HEK293 (cell line): ENCODE measurements around the gene SFXN2.
A peak's percentile ranks its signal among the peaks of the same experiment; 100 is the strongest.

Source experiments
- KLF10 ChIP-seq: fragments of 450-650 bp; IDR thresholded peaks from 2 replicates; pipeline ENCODE4 v1.5.1; 2018; ENCODE audit warnings: missing biosample characterization, mild to moderate bottlenecking, missing genetic modification characterization
- KLF16 ChIP-seq: fragments of 450-650 bp; formaldehyde crosslinking; IDR thresholded peaks from 2 replicates; pipeline ENCODE4 v1.5.1; 2017; ENCODE audit warnings: missing biosample characterization, missing genetic modification characterization
- KLF7 ChIP-seq: fragments of 450-650 bp; formaldehyde crosslinking; IDR thresholded peaks from 2 replicates; pipeline ENCODE4 v1.5.1; 2016; ENCODE audit warnings: missing biosample characterization, missing genetic modification characterization, borderline replicate concordance
- MZF1 ChIP-seq: fragments of 450-650 bp; formaldehyde crosslinking; IDR thresholded peaks from 2 replicates; pipeline ENCODE4 v1.5.1; 2017; ENCODE audit warnings: missing biosample characterization, missing genetic modification characterization, borderline replicate concordance
- SETDB1 ChIP-seq: IDR thresholded peaks from one replicate; pipeline ENCODE4 v1.6.1; 2017; ENCODE audit warnings: mild to moderate bottlenecking, low read length, moderate library complexity, mixed read lengths; ENCODE audit not compliant: insufficient read length
- YY1 ChIP-seq: fragments of 450-650 bp; formaldehyde crosslinking; IDR thresholded peaks from 2 replicates; pipeline ENCODE4 v1.5.1; 2018; ENCODE audit warnings: missing biosample characterization, missing genetic modification characterization
- ZBTB1 ChIP-seq: fragments of 450-650 bp; formaldehyde crosslinking; IDR thresholded peaks from 2 replicates; pipeline ENCODE4 v1.5.1; 2016; ENCODE audit warnings: missing biosample characterization, missing genetic modification characterization
- ZBTB17 ChIP-seq: fragments of 450-650 bp; formaldehyde crosslinking; IDR thresholded peaks from 2 replicates; pipeline ENCODE4 v1.5.1; 2016; ENCODE audit warnings: missing biosample characterization, missing genetic modification characterization
- ZBTB48 ChIP-seq: fragments of 450-650 bp; formaldehyde crosslinking; IDR thresholded peaks from 2 replicates; pipeline ENCODE4 v1.5.1; 2016; ENCODE audit warnings: missing biosample characterization, missing genetic modification characterization
- ZIC2 ChIP-seq: fragments of 450-650 bp; formaldehyde crosslinking; IDR thresholded peaks from 2 replicates; pipeline ENCODE4 v1.5.1; 2016; ENCODE audit warnings: missing biosample characterization, missing genetic modification characterization
- ZNF132 ChIP-seq: fragments of 450-650 bp; formaldehyde crosslinking; IDR thresholded peaks from 2 replicates; pipeline ENCODE4 v1.5.1; 2017; ENCODE audit warnings: missing biosample characterization, missing genetic modification characterization, borderline replicate concordance
- ZNF133 ChIP-seq: fragments of 450-650 bp; formaldehyde crosslinking; IDR thresholded peaks from 2 replicates; pipeline ENCODE4 v1.5.1; 2016; ENCODE audit warnings: missing biosample characterization, missing genetic modification characterization
- ZNF214 ChIP-seq: fragments of 450-650 bp; formaldehyde crosslinking; IDR thresholded peaks from 2 replicates; pipeline ENCODE4 v1.5.1; 2017; ENCODE audit warnings: missing biosample characterization, mild to moderate bottlenecking, missing genetic modification characterization, borderline replicate concordance
- ZNF223 ChIP-seq: fragments of 450-650 bp; formaldehyde crosslinking; IDR thresholded peaks from 2 replicates; pipeline ENCODE4 v1.5.1; 2016; ENCODE audit warnings: missing biosample characterization, missing genetic modification characterization
- ZNF248 ChIP-seq: fragments of 450-650 bp; formaldehyde crosslinking; IDR thresholded peaks from 2 replicates; pipeline ENCODE4 v1.5.1; 2017; ENCODE audit warnings: missing biosample characterization, missing genetic modification characterization
- ZNF311 ChIP-seq: fragments of 450-650 bp; formaldehyde crosslinking; IDR thresholded peaks from 2 replicates; pipeline ENCODE4 v1.5.1; 2017; ENCODE audit warnings: missing biosample characterization, missing genetic modification characterization, borderline replicate concordance
- ZNF335 ChIP-seq: fragments of 450-650 bp; formaldehyde crosslinking; conservative IDR thresholded peaks from 2 replicates; pipeline ENCODE4 v1.5.1; 2016; ENCODE audit warnings: missing biosample characterization, missing genetic modification characterization
- ZNF404 ChIP-seq: fragments of 450-650 bp; formaldehyde crosslinking; IDR thresholded peaks from 2 replicates; pipeline ENCODE4 v1.5.1; 2017; ENCODE audit warnings: missing biosample characterization, missing genetic modification characterization
- ZNF561 ChIP-seq: fragments of 450-650 bp; IDR thresholded peaks from 2 replicates; pipeline ENCODE4 v1.5.1; 2018; ENCODE audit warnings: missing biosample characterization, missing genetic modification characterization, borderline replicate concordance
- ZNF600 ChIP-seq: fragments of 450-650 bp; formaldehyde crosslinking; IDR thresholded peaks from 2 replicates; pipeline ENCODE4 v1.5.1; 2016; ENCODE audit warnings: missing biosample characterization, missing genetic modification characterization
- ZNF621 ChIP-seq: fragments of 450-650 bp; formaldehyde crosslinking; IDR thresholded peaks from 2 replicates; pipeline ENCODE4 v1.5.1; 2017; ENCODE audit warnings: missing biosample characterization, missing genetic modification characterization
- ZNF660 ChIP-seq: fragments of 450-650 bp; IDR thresholded peaks from 2 replicates; pipeline ENCODE4 v1.5.1; 2018; ENCODE audit warnings: missing biosample characterization, mild to moderate bottlenecking, missing genetic modification characterization
- ZNF707 ChIP-seq: fragments of 450-650 bp; formaldehyde crosslinking; IDR thresholded peaks from 2 replicates; pipeline ENCODE4 v1.5.1; 2016; ENCODE audit warnings: missing biosample characterization, missing genetic modification characterization
- ZNF791 ChIP-seq: fragments of 450-650 bp; formaldehyde crosslinking; IDR thresholded peaks from 2 replicates; pipeline ENCODE4 v1.5.1; 2016; ENCODE audit warnings: missing biosample characterization, missing genetic modification characterization
- TF ChIP-seq, protein P1 (sequence below): fragments of 450-650 bp; formaldehyde crosslinking; IDR thresholded peaks from 2 replicates; pipeline ENCODE4 v1.5.1; 2016; ENCODE audit warnings: missing biosample characterization, missing genetic modification characterization
- TF ChIP-seq, protein P2 (sequence below): fragments of 450-650 bp; formaldehyde crosslinking; IDR thresholded peaks from 2 replicates; pipeline ENCODE4 v1.5.1; 2016; ENCODE audit warnings: missing biosample characterization, missing genetic modification characterization, low read depth
- TF ChIP-seq, protein P3 (sequence below): fragments of 450-650 bp; formaldehyde crosslinking; IDR thresholded peaks from 2 replicates; pipeline ENCODE4 v1.5.1; 2016; ENCODE audit warnings: missing biosample characterization, missing genetic modification characterization
- TF ChIP-seq, protein P4 (sequence below): fragments of 450-650 bp; formaldehyde crosslinking; IDR thresholded peaks from 2 replicates; pipeline ENCODE4 v1.5.1; 2016; ENCODE audit warnings: missing biosample characterization, missing genetic modification characterization
- TF ChIP-seq, protein P5 (sequence below): fragments of 450-650 bp; formaldehyde crosslinking; IDR thresholded peaks from 2 replicates; pipeline ENCODE4 v1.5.1; 2016; ENCODE audit warnings: missing biosample characterization, missing genetic modification characterization
- TF ChIP-seq, protein P6 (sequence below): fragments of 450-650 bp; formaldehyde crosslinking; IDR thresholded peaks from 2 replicates; pipeline ENCODE4 v1.5.1; 2016; ENCODE audit warnings: missing biosample characterization, missing genetic modification characterization

The SFXN2 gene

DNA sequence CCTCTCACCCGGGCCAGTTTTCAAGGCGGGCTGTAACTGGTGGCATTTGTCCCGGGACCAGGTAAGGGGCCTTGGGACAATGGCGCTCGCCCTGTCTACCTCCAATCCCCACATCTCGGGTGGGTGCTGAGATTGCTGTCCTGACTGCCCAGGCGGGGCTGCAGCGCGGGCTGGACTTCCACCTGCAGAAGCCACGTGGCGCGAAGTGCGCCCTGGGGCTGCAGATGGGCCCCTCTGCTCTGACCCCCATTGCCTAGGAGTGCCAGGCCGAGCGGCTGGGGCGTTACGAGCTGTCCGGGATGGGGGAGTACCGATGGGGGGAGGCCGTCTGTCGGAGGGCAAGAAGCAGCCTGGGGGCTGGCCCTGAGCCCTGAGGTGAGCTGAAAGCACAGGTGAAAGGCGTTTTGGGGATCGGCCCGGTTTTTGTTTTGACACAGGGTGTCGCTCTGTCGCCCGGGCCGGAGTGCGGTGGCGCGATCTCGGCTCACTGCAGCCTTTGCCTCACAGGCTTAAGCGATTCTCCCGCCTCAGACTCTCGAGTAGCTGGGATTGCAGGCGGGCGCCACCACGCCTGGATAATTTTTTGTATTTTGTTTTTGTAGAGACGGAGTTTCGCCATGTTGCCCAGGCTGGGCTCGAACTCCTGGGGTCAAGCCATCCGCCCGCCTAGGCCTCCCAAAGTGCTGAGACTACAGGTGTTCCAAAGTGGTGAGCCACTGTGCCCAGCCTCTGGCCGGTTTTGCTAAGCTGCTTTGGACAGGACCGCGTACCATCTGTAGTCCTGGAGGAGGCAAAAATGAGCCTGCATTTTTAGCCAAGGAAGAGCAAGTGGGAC lies at the start of gene SFXN2 (continued):
- 0 out of 2 replicates have a peak, but pooled peaks have one; percentile 38 for TF ChIP-seq ZBTB1 (tag by site-specific recombination)
- TF ChIP-seq ZNF133, result no peak
- no peak for TF ChIP-seq ZNF621 (tag by site-specific recombination)
- no peak for TF ChIP-seq ZNF660 (tag by site-specific recombination)
- TF ChIP-seq KLF16 (tag by site-specific recombination), result peak; percentile 74
- no peak for TF ChIP-seq ZIC2 (tag by site-specific recombination)
- peak; percentile 90 for TF ChIP-seq ZBTB48 (tag by site-specific recombination)
- TF ChIP-seq MZF1 (tag by site-specific recombination), result peak; percentile 66
- TF ChIP-seq KLF10, result peak; percentile 97
- TF ChIP-seq, protein P1, sequence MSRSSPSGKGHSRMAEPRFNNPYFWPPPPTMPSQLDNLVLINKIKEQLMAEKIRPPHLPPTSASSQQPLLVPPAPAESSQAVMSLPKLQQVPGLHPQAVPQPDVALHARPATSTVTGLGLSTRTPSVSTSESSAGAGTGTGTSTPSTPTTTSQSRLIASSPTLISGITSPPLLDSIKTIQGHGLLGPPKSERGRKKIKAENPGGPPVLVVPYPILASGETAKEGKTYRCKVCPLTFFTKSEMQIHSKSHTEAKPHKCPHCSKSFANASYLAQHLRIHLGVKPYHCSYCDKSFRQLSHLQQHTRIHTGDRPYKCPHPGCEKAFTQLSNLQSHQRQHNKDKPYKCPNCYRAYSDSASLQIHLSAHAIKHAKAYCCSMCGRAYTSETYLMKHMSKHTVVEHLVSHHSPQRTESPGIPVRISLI (tag by site-specific recombination), result no peak
- peak; percentile 86 for TF ChIP-seq ZNF600 (tag by site-specific recombination)
- TF ChIP-seq, protein P2, sequence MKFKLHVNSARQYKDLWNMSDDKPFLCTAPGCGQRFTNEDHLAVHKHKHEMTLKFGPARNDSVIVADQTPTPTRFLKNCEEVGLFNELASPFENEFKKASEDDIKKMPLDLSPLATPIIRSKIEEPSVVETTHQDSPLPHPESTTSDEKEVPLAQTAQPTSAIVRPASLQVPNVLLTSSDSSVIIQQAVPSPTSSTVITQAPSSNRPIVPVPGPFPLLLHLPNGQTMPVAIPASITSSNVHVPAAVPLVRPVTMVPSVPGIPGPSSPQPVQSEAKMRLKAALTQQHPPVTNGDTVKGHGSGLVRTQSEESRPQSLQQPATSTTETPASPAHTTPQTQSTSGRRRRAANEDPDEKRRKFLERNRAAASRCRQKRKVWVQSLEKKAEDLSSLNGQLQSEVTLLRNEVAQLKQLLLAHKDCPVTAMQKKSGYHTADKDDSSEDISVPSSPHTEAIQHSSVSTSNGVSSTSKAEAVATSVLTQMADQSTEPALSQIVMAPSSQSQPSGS, result no peak
- peak; percentile 71 for TF ChIP-seq ZNF335 (tag by site-specific recombination)
- TF ChIP-seq, protein P3, sequence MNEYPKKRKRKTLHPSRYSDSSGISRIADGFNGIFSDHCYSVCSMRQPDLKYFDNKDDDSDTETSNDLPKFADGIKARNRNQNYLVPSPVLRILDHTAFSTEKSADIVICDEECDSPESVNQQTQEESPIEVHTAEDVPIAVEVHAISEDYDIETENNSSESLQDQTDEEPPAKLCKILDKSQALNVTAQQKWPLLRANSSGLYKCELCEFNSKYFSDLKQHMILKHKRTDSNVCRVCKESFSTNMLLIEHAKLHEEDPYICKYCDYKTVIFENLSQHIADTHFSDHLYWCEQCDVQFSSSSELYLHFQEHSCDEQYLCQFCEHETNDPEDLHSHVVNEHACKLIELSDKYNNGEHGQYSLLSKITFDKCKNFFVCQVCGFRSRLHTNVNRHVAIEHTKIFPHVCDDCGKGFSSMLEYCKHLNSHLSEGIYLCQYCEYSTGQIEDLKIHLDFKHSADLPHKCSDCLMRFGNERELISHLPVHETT (tag by site-specific recombination), result peak; percentile 49; the same call in 1 of the 2 replicates
- no peak for TF ChIP-seq SETDB1
- TF ChIP-seq ZNF791 (tag by site-specific recombination), result no peak
- no peak for TF ChIP-seq ZNF214 (tag by site-specific recombination)
- TF ChIP-seq ZBTB17 (tag by site-specific recombination), result peak; percentile 92
- no peak for TF ChIP-seq ZNF404 (tag by site-specific recombination)
- TF ChIP-seq ZNF248 (tag by site-specific recombination), result no peak
- TF ChIP-seq ZNF311 (tag by site-specific recombination), result no peak
- no peak for TF ChIP-seq ZNF132 (tag by site-specific recombination)
- TF ChIP-seq, protein P4, sequence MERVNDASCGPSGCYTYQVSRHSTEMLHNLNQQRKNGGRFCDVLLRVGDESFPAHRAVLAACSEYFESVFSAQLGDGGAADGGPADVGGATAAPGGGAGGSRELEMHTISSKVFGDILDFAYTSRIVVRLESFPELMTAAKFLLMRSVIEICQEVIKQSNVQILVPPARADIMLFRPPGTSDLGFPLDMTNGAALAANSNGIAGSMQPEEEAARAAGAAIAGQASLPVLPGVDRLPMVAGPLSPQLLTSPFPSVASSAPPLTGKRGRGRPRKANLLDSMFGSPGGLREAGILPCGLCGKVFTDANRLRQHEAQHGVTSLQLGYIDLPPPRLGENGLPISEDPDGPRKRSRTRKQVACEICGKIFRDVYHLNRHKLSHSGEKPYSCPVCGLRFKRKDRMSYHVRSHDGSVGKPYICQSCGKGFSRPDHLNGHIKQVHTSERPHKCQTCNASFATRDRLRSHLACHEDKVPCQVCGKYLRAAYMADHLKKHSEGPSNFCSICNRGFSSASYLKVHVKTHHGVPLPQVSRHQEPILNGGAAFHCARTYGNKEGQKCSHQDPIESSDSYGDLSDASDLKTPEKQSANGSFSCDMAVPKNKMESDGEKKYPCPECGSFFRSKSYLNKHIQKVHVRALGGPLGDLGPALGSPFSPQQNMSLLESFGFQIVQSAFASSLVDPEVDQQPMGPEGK (tag by site-specific recombination), result peak; percentile 66
- TF ChIP-seq ZNF707 (tag by site-specific recombination), result no peak
- TF ChIP-seq, protein P5, sequence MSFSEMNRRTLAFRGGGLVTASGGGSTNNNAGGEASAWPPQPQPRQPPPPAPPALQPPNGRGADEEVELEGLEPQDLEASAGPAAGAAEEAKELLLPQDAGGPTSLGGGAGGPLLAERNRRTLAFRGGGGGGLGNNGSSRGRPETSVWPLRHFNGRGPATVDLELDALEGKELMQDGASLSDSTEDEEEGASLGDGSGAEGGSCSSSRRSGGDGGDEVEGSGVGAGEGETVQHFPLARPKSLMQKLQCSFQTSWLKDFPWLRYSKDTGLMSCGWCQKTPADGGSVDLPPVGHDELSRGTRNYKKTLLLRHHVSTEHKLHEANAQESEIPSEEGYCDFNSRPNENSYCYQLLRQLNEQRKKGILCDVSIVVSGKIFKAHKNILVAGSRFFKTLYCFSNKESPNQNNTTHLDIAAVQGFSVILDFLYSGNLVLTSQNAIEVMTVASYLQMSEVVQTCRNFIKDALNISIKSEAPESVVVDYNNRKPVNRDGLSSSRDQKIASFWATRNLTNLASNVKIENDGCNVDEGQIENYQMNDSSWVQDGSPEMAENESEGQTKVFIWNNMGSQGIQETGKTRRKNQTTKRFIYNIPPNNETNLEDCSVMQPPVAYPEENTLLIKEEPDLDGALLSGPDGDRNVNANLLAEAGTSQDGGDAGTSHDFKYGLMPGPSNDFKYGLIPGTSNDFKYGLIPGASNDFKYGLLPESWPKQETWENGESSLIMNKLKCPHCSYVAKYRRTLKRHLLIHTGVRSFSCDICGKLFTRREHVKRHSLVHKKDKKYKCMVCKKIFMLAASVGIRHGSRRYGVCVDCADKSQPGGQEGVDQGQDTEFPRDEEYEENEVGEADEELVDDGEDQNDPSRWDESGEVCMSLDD (tag by site-specific recombination), result peak; percentile 82
- TF ChIP-seq, protein P6, sequence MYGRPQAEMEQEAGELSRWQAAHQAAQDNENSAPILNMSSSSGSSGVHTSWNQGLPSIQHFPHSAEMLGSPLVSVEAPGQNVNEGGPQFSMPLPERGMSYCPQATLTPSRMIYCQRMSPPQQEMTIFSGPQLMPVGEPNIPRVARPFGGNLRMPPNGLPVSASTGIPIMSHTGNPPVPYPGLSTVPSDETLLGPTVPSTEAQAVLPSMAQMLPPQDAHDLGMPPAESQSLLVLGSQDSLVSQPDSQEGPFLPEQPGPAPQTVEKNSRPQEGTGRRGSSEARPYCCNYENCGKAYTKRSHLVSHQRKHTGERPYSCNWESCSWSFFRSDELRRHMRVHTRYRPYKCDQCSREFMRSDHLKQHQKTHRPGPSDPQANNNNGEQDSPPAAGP (tag by site-specific recombination), result no peak; the same call in 1 of the 2 replicates
- no peak for TF ChIP-seq ZNF223 (tag by site-specific recombination)
- no peak; the same call in 1 of the 2 replicates for TF ChIP-seq ZNF561
- TF ChIP-seq KLF7, result peak; percentile 50; the same call in 1 of the 2 replicates
- peak; percentile 72; the same call in 1 of the 2 replicates for TF ChIP-seq YY1 (tag by site-specific recombination)
